ENCODE measurements around the gene ZNF746.

Gene ZNF746

GRCh38 chr7:149427096-149427680 is 70.4 kb downstream of the ZNF746 start:
- no peak for DNase-seq

- DNase-seq = peak; percentile 58
These were observed 74.0 kb downstream of the ZNF746 start for GRCh38 chr7:149423449-149424110.

- peak; percentile 76 for DNase-seq
These were observed 74.7 kb downstream of the ZNF746 start for GRCh38 chr7:149422914-149423301.

All from right kidney (tissue), 1 donor.